BJ (cell line): ENCODE results near the gene GAB4. TPM values are rescaled to one million over a fixed set of nuclear protein-coding genes. Genes with fewer than 3 reads are reported as not detected.

Experiments
- CTCF ChIA-PET: fragments of 350-600 bp; formaldehyde crosslinking; extraction: SDS; loops from one replicate; lab custom pipeline; 2021; ENCODE audit warnings: antibody characterized with exemption, inconsistent platforms; lab: Yijun Ruan, JAX
- POLR2A ChIA-PET: fragments of 300-600 bp; sonication (Branson Sonifier 250); formaldehyde crosslinking; extraction: SDS; loops from one replicate; lab custom pipeline; 2021; ENCODE audit warnings: antibody characterized with exemption; lab: Charles Lee
- DNase-seq: peaks from one replicate; pipeline ENCODE4 v3.0.0-alpha.2; 2011; ENCODE audit warnings: low read depth
- H3K27me3 ChIP-seq: 2 replicates; pipeline ENCODE4 v1.6.0; 2011; ENCODE audit warnings: low read length; ENCODE audit not compliant: control insufficient read depth, insufficient read depth
- H3K36me3 ChIP-seq: 2 replicates; pipeline ENCODE4 v1.5.1; 2011; ENCODE audit warnings: low read length; ENCODE audit not compliant: control insufficient read depth, insufficient read depth
- H3K4me3 ChIP-seq: 2 replicates; pipeline ENCODE4 v1.5.1; 2011; ENCODE audit warnings: low read depth, mild to moderate bottlenecking, control low read depth, low read length
- CTCF ChIP-seq: IDR thresholded peaks from 2 replicates; pipeline ENCODE4 v1.5.1; 2011; ENCODE audit warnings: low read depth, mild to moderate bottlenecking, control low read depth, inconsistent platforms, low read length, moderate library complexity; ENCODE audit not compliant: insufficient read depth
- polyA plus RNA-seq: library from polyadenylated mRNA; depleted of rRNA; stranded (reverse); fragments of >200 nt; gene quantifications from 2 replicates; pipeline ENCODE4 v1.2.3, GENCODE V29; 2011

GAB4 gene
- polyA plus RNA-seq, 1 experiment = not detected

DNA sequence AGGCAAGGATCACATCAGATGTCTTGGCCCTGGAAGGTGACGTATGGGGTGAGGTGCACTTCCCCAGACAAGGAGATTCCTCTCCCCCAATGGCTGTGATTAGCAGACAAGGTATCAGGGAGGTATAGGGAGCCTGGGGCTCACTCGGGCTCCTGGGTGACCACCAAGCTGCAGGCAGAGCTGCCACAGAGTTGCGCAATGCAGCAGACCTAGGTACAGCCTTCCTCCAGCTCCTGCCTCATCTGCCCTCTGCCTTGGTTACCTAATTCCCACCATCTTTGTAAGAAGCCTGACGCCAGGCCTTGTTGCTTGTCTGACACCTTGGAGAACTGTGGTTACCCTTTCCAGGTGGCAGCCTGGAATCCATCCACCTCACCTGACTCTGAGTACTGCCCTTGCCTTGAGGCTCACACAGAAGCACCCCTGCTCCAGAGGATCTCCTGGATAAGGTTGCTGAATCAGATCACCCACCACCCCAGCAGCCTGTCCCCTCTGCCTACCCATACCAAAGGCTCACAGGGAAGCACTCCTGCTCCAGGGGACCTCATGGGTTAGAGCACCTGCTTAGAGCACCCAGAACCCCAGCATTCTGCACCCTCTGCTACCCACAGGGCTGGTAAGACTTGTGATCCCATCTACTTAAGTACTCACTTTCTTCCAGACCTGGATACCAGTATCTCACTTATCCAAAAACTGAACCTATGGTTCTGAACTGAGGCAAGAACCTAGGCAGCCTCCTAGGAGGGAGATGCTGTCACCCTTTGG, 40.4 kb downstream of the GAB4 start:
- H3K27me3 ChIP-seq = no peaks in the 10 kb centered on the region
- DNase-seq = no peak
- CTCF ChIA-PET = no interaction called here
- H3K36me3 ChIP-seq = no peaks in the 10 kb centered on the region
- no peak for TF ChIP-seq CTCF
- POLR2A ChIA-PET = no interaction called here
- no peak overlapping the region for H3K4me3 ChIP-seq

- H3K27me3 ChIP-seq = no peaks in the 10 kb centered on the region
- ChIA-PET POLR2A (no interaction called here), CTCF (no interaction called here)
- TF ChIP-seq CTCF = no peak
- no peak for DNase-seq
- H3K36me3 ChIP-seq = no peaks in the 10 kb centered on the region
- no peak overlapping the region for H3K4me3 ChIP-seq
Observed at GRCh38 chr22:16966251-16966650, 41.8 kb downstream of the GAB4 start.

- Histone ChIP-seq H3K4me3 (no peak overlapping the region), H3K27me3 (no peaks in the 10 kb centered on the region), H3K36me3 (no peaks in the 10 kb centered on the region)
- no peak for DNase-seq
- ChIA-PET POLR2A (no interaction called here), CTCF (no interaction called here)
- no peak for TF ChIP-seq CTCF
Observed at GRCh38 chr22:16965560-16965959, 42.5 kb downstream of the GAB4 start.

GRCh38 chr22:16965083-16965482, 42.9 kb downstream of the GAB4 start:
- no peaks in the 10 kb centered on the region for H3K36me3 ChIP-seq
- POLR2A ChIA-PET = no interaction called here
- CTCF ChIA-PET = no interaction called here
- no peak for TF ChIP-seq CTCF
- no peak overlapping the region for H3K4me3 ChIP-seq
- no peaks in the 10 kb centered on the region for H3K27me3 ChIP-seq
- no peak for DNase-seq

DNA sequence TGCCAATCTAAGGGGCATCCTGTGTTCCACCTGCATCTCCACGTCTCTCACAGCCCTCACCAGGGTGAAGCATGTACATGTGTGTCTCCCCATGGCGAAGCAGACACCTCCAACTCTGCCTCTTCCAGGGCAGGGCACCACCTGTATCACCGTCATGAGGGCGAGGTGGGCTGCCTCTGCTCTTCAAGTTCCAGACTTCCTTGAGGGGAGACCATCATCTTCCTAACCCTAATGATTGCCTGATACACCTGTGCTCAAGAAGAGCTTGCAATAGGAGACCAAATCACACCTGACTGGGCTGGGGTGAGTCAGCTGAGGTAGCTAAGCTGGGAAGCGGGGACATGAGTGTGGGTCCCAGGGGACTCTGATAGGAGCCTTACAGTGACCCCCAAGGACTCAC, 43.7 kb downstream of the GAB4 start:
- no peak for TF ChIP-seq CTCF
- no peak overlapping the region for H3K4me3 ChIP-seq
- ChIA-PET POLR2A (no interaction called here), CTCF (no interaction called here)
- no peaks in the 10 kb centered on the region for H3K36me3 ChIP-seq
- no peak for DNase-seq
- no peaks in the 10 kb centered on the region for H3K27me3 ChIP-seq
